IMR-90 (cell line): Measurements from ENCODE around the gene ANKRD16. TPM values are rescaled to one million over a fixed set of nuclear protein-coding genes. Genes with fewer than 3 reads are reported as not detected.

Source experiments
- ATAC-seq: fragments of 200-7000 bp; cut with Tn5 transposase; 2 replicates; pipeline ENCODE4 v1.9.1; 2020; ENCODE audit warnings: low read depth, mild to moderate bottlenecking, moderate library complexity
- BruUV-seq: library from RNA; stranded (reverse); fragments of 400-500 nt; replicated peaks from 2 replicates; lab custom pipeline; 2021; lab: Mats Ljungman, UMichigan
- CTCF ChIA-PET: fragments of 300-600 bp; formaldehyde crosslinking; extraction: SDS; loops from one replicate; lab custom pipeline; 2021; ENCODE audit warnings: antibody characterized with exemption; lab: Yijun Ruan, JAX
- POLR2A ChIA-PET: fragments of 300-600 bp; sonication (Branson Sonifier 250); formaldehyde crosslinking; loops from one replicate; lab custom pipeline; 2022; ENCODE audit warnings: antibody characterized with exemption; ENCODE audit not compliant: unreplicated experiment; lab: Charles Lee
- DNase-seq: peaks from one replicate; pipeline ENCODE4 v3.0.0; 2013
- H2AFZ ChIP-seq: replicated peaks from 2 replicates; pipeline ENCODE3; 2013; ENCODE audit warnings: low read length, mild to moderate bottlenecking; ENCODE audit not compliant: poor library complexity
- H2AK5ac ChIP-seq: 2 replicates; pipeline ENCODE4 v1.6.1; 2013; ENCODE audit warnings: low read depth, low read length, inconsistent platforms
- H2AK9ac ChIP-seq: replicated peaks from 2 replicates; pipeline ENCODE3; 2013; ENCODE audit warnings: mild to moderate bottlenecking, low read depth, low read length, moderate library complexity; ENCODE audit not compliant: poor library complexity
- H2BK120ac ChIP-seq: 2 replicates; pipeline ENCODE4 v1.6.1; 2013; ENCODE audit warnings: low read depth, low read length, inconsistent platforms
- H2BK15ac ChIP-seq: 3 replicates; pipeline ENCODE4 v1.6.1; 2013; ENCODE audit warnings: low read depth, low read length, inconsistent platforms
- H2BK20ac ChIP-seq: 2 replicates; pipeline ENCODE4 v1.6.1; 2013; ENCODE audit warnings: low read depth, mild to moderate bottlenecking, inconsistent platforms, low read length, moderate library complexity
- H2BK5ac ChIP-seq: 2 replicates; pipeline ENCODE4 v1.6.1; 2013; ENCODE audit warnings: mild to moderate bottlenecking, low read depth, low read length, inconsistent platforms; ENCODE audit not compliant: poor library complexity, severe bottlenecking
- H3K14ac ChIP-seq: replicated peaks from 2 replicates; pipeline ENCODE4 v1.6.1; 2013; ENCODE audit warnings: low read depth, low read length, inconsistent platforms
- H3K18ac ChIP-seq: 2 replicates; pipeline ENCODE4 v1.6.1; 2013; ENCODE audit warnings: low read depth, low read length, control low read depth
- H3K23ac ChIP-seq: 2 replicates; pipeline ENCODE4 v1.6.1; 2013; ENCODE audit warnings: low read depth, low read length, inconsistent platforms
- H3K27ac ChIP-seq: 2 replicates; pipeline ENCODE4 v1.5.1; 2013; ENCODE audit warnings: mild to moderate bottlenecking, control low read depth, low read length; ENCODE audit not compliant: insufficient read depth
- H3K27me3 ChIP-seq: 2 replicates; pipeline ENCODE4 v1.6.1; 2013; ENCODE audit warnings: low read length; ENCODE audit not compliant: control insufficient read depth, insufficient read depth
- H3K36me3 ChIP-seq: 2 replicates; pipeline ENCODE4 v1.6.1; 2013; ENCODE audit warnings: low read length, mixed read lengths; ENCODE audit not compliant: control insufficient read depth, insufficient read depth
- H3K4ac ChIP-seq: 2 replicates; pipeline ENCODE4 v1.6.1; 2013; ENCODE audit warnings: low read depth, low read length, inconsistent platforms
- H3K4me1 ChIP-seq: 2 replicates; pipeline ENCODE4 v1.6.1; 2013; ENCODE audit warnings: low read length, mixed read lengths; ENCODE audit not compliant: control insufficient read depth, insufficient read depth
- H3K4me2 ChIP-seq: 2 replicates; pipeline ENCODE4 v1.6.1; 2013; ENCODE audit warnings: low read depth, mild to moderate bottlenecking, control low read depth, low read length, moderate library complexity
- H3K4me3 ChIP-seq: 2 replicates; pipeline ENCODE4 v1.5.1; 2013; ENCODE audit warnings: low read depth, mild to moderate bottlenecking, control low read depth, low read length, moderate library complexity; ENCODE audit not compliant: insufficient read depth
- H3K56ac ChIP-seq: 2 replicates; pipeline ENCODE4 v1.6.1; 2013; ENCODE audit warnings: low read length, inconsistent platforms; ENCODE audit not compliant: insufficient read depth; ENCODE audit errors: extremely low read depth
- H3K79me1 ChIP-seq, 2 experiments: 2 replicates each; pipeline ENCODE4 v1.6.1; 2013; ENCODE audit warnings: low read length in 2 of 2, inconsistent platforms in 1 of 2, low read depth in 1 of 2
- H3K9ac ChIP-seq: 2 replicates; pipeline ENCODE4 v1.6.1; 2013; ENCODE audit warnings: low read depth, low read length, control low read depth
- H3K9me1 ChIP-seq: 2 replicates; pipeline ENCODE4 v1.6.1; 2013; ENCODE audit warnings: low read length, inconsistent platforms; ENCODE audit not compliant: insufficient read depth
- H3K9me3 ChIP-seq: 2 replicates; pipeline ENCODE4 v1.6.1; 2013; ENCODE audit warnings: low read length; ENCODE audit not compliant: control insufficient read depth, insufficient read depth
- H4K20me1 ChIP-seq: 2 replicates; pipeline ENCODE4 v1.6.1; 2013; ENCODE audit warnings: low read length, inconsistent platforms; ENCODE audit not compliant: insufficient read depth
- H4K5ac ChIP-seq: 2 replicates; pipeline ENCODE4 v1.6.1; 2013; ENCODE audit warnings: mild to moderate bottlenecking, low read depth, low read length, control low read depth
- H4K8ac ChIP-seq, 2 experiments: 2 replicates each; pipeline ENCODE4 v1.6.1; 2013; ENCODE audit warnings: low read depth in 2 of 2, low read length in 2 of 2, control low read depth in 1 of 2, inconsistent platforms in 1 of 2
- H4K91ac ChIP-seq: 2 replicates; pipeline ENCODE4 v1.6.1; 2013; ENCODE audit warnings: low read depth, low read length, inconsistent platforms; ENCODE audit not compliant: insufficient read depth
- CEBPB ChIP-seq: IDR thresholded peaks from 2 replicates; pipeline ENCODE4 v1.6.1; 2012; ENCODE audit warnings: low read depth, low read length, improper control_type of control experiment
- CHD1 ChIP-seq: IDR thresholded peaks from 2 replicates; pipeline ENCODE4 v1.6.1; 2012; ENCODE audit warnings: low read depth, low read length, improper control_type of control experiment
- ELK1 ChIP-seq: fragments of 150-350 bp; IDR thresholded peaks from 2 replicates; pipeline ENCODE4 v1.6.1; 2016; ENCODE audit warnings: low read depth, mild to moderate bottlenecking, low read length, moderate library complexity, borderline replicate concordance
- FOS ChIP-seq: fragments of 150-350 bp; IDR thresholded peaks from 2 replicates; pipeline ENCODE4 v1.6.1; 2016; ENCODE audit warnings: low read depth, low read length
- RAD21 ChIP-seq: IDR thresholded peaks from 2 replicates; pipeline ENCODE4 v1.6.1; 2012; ENCODE audit warnings: low read length, improper control_type of control experiment
- RCOR1 ChIP-seq: IDR thresholded peaks from 2 replicates; pipeline ENCODE4 v1.6.1; 2012; ENCODE audit warnings: mild to moderate bottlenecking, low read length, improper control_type of control experiment; ENCODE audit not compliant: insufficient replicate concordance
- RFX5 ChIP-seq: IDR thresholded peaks from 2 replicates; pipeline ENCODE4 v1.8.0; 2012; ENCODE audit warnings: low read depth, mild to moderate bottlenecking, low read length, moderate library complexity
- SMC3 ChIP-seq: fragments of 150-350 bp; IDR thresholded peaks from 2 replicates; pipeline ENCODE4 v1.6.1; 2016; ENCODE audit warnings: low read depth, mild to moderate bottlenecking, antibody characterized with exemption, low read length, moderate library complexity
- WGBS, 2 experiments: methylation state at CpG; one replicate each; pipeline versions ENCODE4 v1.1.5 to v1.1.7; 2013; ENCODE audit warnings: missing lambda C conversion rate in 2 of 2; ENCODE audit not compliant: insufficient read length in 1 of 2; ENCODE audit errors: extremely low coverage in 2 of 2; 5-methylcytosine and 5-hydroxymethylcytosine counted together
- dilution Hi-C: fragments of 300-500 bp; cut with HindIII; formaldehyde crosslinking; loops from one replicate; pipeline ENCODE4 v1.14.3; 2018; ENCODE audit warnings: low sequenced_read_pairs; ENCODE audit not compliant: unreplicated experiment
- in situ Hi-C: fragments of 300-500 bp; cut with MboI; formaldehyde crosslinking; loops from 3 replicates; pipeline ENCODE4 v1.14.3; 2019; ENCODE audit warnings: low sequenced_read_pairs, inconsistent platforms, mixed read lengths
- intact Hi-C: fragments of 100-400 bp; cut with micrococcal nuclease; formaldehyde crosslinking; loops from 2 replicates; pipeline ENCODE4 v1.10.0; 2022
- polyA plus RNA-seq, 3 experiments: library from polyadenylated mRNA; depleted of rRNA; stranded (reverse); fragments of >200 nt; gene quantifications; 2 replicates each; pipeline ENCODE4 v1.2.3, GENCODE V29; 2012; ENCODE audit warnings: low replicate concordance in 1 of 3
- total RNA-seq: library from RNA; depleted of rRNA; stranded (reverse); fragments of >200 nt; gene quantifications from 2 replicates; pipeline ENCODE4 v1.2.3, GENCODE V29; 2012
- TF ChIP-seq, protein P1 (sequence below): conservative IDR thresholded peaks from 2 replicates; pipeline ENCODE4 v1.5.1; 2012; ENCODE audit warnings: mild to moderate bottlenecking, low read depth, low read length, improper control_type of control experiment

The ANKRD16 gene
- total and polyA plus RNA-seq, 2 of the 4 experiments (the other 2 are of a cell fraction), result 5.1 to 5.7 TPM

- peaks cover 78% of the 10 kb centered on the region for H3K36me3 ChIP-seq
- ATAC-seq, result no peak
- in situ Hi-C loops, result no loop called here
Measured at GRCh38 chr10:5919568-5919967, 29.9 kb upstream of the ANKRD16 start.

More at GRCh38 chr10:5919568-5919967, 29.9 kb upstream of the ANKRD16 start:
- Histone ChIP-seq H2AK5ac (no peak overlapping the region), H3K4ac (no peak overlapping the region), H3K9ac (no peak overlapping the region), H2BK120ac (no peak overlapping the region), H3K79me1 (peaks cover 7 to 20% of the 10 kb centered on the region in 2 experiments; a peak in 3 of 4 replicates), H2BK20ac (no peak overlapping the region), H2AFZ (no peak overlapping the region), H3K9me3 (no peaks in the 10 kb centered on the region), H4K91ac (no peak overlapping the region), H2AK9ac (no peak overlapping the region), H3K4me1 (no peaks in the 10 kb centered on the region), H4K20me1 (no peaks in the 10 kb centered on the region), H2BK5ac (no peak overlapping the region), H3K9me1 (peaks cover 17% of the 10 kb centered on the region), H3K56ac (no peak overlapping the region), H3K27ac (no peak overlapping the region), H2BK15ac (no peak overlapping the region), H3K18ac (no peak overlapping the region), H3K23ac (no peak overlapping the region), H4K5ac (no peak overlapping the region), H3K14ac (no peak overlapping the region), H3K4me3 (no peak overlapping the region), H3K27me3 (no peaks in the 10 kb centered on the region), H3K4me2 (no peak overlapping the region), H4K8ac (no peak overlapping the region)
- ChIA-PET CTCF (no interaction called here), POLR2A (no interaction called here)
- dilution Hi-C loops (no loop called here), intact Hi-C loops (no loop called here)
- no peak for TF ChIP-seq CEBPB
- no peak for TF ChIP-seq RFX5
- no peak for TF ChIP-seq ELK1
- TF ChIP-seq CHD1, result no peak
- no peak for TF ChIP-seq RCOR1
- TF ChIP-seq, protein P1, sequence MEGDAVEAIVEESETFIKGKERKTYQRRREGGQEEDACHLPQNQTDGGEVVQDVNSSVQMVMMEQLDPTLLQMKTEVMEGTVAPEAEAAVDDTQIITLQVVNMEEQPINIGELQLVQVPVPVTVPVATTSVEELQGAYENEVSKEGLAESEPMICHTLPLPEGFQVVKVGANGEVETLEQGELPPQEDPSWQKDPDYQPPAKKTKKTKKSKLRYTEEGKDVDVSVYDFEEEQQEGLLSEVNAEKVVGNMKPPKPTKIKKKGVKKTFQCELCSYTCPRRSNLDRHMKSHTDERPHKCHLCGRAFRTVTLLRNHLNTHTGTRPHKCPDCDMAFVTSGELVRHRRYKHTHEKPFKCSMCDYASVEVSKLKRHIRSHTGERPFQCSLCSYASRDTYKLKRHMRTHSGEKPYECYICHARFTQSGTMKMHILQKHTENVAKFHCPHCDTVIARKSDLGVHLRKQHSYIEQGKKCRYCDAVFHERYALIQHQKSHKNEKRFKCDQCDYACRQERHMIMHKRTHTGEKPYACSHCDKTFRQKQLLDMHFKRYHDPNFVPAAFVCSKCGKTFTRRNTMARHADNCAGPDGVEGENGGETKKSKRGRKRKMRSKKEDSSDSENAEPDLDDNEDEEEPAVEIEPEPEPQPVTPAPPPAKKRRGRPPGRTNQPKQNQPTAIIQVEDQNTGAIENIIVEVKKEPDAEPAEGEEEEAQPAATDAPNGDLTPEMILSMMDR, result no peak
- TF ChIP-seq FOS, result no peak
- no peak for TF ChIP-seq SMC3
- no peak for TF ChIP-seq RAD21
- BruUV-seq, result no TSS peak
- no peak for DNase-seq
- no CpG with 5 or more reads among the region's 7 CpGs for WGBS, 2 experiments
